GM18507 (cell line): ENCODE data around the gene PPFIBP1.
"Not testable (repeated sequence)": the region's sequence is repeated elsewhere in the genome, so short reads cannot be mapped to it uniquely, and the experiment has no call there.

Experiments
- DNase-seq: peaks from one replicate; pipeline ENCODE4 v3.0.0; 2011; ENCODE audit warnings: low read depth; ENCODE audit not compliant: insufficient read length; ENCODE audit errors: extremely low spot score
- FAIRE-seq: peaks from 2 replicates; lab custom pipeline; 2011; peaks lifted over from hg19 to GRCh38; lab: Jason Lieb, UNC

The PPFIBP1 gene

GRCh38 chr12:27537855-27538675, 14.1 kb downstream of the PPFIBP1 start:
- DNase-seq: no peak
- peak; percentile 66 for FAIRE-seq

DNA sequence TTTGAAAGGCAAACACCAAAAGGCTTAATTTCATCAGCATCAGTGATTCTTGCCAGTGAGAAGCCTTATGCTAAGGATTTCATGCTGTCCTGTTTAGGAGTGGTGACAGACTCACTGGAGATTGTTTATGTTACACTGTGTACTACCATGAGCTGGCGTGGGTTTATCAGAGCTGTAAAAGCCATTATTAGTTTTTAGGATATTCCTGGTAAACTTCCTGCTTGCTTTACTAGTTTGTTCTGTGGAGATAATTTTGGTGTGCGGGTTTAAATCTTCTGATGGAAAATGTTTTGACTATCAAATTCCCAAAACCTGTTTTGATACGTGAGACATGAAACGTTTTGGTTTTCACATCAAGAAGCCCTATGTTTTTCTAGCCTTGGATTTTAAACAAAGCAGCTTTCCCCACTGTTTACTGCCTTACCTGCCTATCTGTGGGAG, 15.2 kb downstream of the PPFIBP1 start:
- DNase-seq (no peak), FAIRE-seq (no peak)

DNA sequence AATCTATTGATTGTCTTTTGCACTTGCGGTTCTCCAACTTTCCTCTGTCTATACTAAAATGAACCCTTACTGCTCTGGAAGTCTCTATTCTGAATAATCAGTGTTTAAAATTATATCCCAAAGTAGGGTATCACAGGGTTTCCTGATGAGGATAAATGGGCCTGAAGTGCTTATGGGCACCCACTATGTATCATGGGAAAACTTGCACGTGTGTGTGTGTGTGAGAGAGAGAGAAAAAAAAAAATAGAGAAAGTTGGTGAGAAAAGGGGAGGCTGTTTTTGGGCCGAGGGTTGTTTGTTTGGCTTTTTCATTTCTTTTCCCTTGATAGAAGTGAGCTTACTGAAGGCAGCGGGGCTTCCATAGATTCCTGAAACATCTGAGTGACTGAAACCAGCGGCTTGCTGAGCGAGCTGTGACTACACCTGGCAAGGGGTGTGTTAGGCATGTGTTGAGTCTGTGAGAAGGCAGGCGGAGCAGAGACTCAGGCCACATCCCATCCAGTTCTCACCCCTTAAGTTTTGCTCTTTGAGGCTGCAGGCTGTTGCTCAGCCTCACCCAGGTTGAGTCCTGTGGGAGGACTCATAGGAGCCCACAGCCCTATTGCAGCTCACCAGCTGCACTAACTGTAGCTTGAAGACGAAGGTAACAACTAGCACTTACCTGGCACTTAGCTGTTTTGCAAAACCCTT, 17.2 kb downstream of the PPFIBP1 start:
- no peak for DNase-seq
- FAIRE-seq: peak; percentile 41

- FAIRE-seq (no peak), DNase-seq (no peak)
Observed at GRCh38 chr12:27542628-27543027, 18.6 kb downstream of the PPFIBP1 start.

- not testable (repeated sequence) for DNase-seq, FAIRE-seq
Observed at GRCh38 chr12:27544858-27545257, 20.9 kb downstream of the PPFIBP1 start.

- no peak for DNase-seq
- no peak for FAIRE-seq
Observed at GRCh38 chr12:27545665-27546064, 21.7 kb downstream of the PPFIBP1 start.

DNA sequence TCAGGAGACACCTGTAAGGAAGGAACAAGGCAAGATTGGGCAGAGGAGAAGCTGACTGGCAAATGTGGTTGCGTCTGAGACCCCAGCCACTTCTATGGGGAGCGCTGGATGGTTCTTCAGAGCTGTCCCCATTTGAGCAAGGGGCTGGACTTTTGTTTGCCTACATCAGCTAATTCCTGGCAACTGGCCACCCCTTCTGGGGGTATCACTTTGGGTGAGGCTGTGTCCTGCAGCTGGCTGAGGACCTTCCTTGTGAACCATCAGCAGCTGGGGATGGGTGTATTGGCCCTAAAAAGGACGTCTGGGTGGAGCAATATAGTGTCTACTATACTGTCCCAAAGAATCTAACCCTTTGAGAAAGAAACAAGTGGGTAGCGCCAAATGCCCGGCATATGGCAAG, 23.6 kb downstream of the PPFIBP1 start:
- no peak for FAIRE-seq
- no peak for DNase-seq

DNA sequence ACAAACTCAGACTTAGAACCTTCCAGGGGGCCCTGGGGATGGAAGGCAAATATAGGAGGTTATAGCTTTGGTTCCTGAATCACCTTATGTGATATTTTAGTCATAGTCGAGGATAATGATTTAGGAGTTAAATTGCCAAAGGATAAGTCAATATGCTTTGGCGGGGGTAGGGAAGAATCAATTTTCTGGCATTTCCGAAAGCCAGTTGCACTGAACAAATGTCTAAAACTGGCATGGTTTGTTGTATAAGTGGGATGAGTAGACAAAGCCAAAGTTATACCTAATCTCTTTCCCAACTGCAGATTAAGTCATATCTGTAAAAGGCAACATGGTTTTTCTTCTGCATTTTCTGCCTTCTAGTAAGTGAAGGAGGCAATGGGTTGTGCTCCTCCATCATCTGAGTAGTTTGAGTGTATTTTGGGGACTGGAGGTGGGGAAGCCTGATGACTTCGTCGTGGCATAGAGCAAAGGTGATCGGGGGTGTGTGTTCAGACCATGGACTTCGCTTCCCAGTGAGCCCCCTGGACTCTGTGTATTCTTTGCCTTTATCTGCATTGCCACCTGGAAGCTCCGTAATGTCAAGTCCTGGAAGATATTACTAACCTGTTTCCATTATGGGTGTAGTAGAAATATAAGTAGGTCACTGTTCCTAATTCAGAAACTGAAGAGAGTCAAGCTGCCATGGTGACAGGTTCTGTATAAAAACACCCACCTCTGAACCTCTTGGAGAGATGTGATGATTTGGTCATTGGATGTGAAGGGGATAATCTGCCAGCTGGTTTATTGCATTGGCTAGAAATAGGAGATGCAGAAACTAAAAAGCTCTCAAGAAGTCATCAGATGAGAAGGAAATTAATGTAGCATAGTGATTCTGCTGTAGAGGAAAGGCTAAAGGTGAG, 24.5 kb downstream of the PPFIBP1 start:
- FAIRE-seq (no peak), DNase-seq (no peak)

DNA sequence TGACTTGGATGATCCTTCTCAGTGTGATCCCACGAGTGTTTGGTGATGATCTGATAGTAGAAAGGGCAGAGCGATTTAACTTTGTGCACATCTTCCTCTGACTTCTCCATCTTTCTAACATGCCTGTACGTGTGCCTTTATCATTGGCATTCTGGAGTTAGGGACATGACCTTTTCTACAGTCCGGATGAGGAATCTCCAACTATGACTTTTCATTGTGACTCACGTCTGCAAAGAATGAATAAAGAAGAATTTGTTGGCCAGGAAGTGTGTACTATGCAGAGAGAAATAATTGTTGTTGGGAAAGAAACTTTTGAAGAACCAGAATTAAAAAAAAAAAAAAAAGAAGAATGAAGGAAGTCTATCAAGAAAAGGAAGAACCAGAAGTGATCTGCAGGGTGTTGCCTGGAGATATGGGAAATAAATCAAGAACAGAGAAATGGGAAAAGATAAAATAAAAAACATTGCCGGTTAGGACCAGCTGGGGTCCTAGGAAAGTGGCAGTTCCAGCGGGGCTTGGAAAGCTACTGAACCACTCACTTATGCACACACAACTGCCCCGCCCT, 25.3 kb downstream of the PPFIBP1 start:
- no peak for DNase-seq
- no peak for FAIRE-seq

- FAIRE-seq (no peak), DNase-seq (no peak)
Observed at GRCh38 chr12:27549801-27550652, 26.0 kb downstream of the PPFIBP1 start.

GRCh38 chr12:27550653-27550975, 26.6 kb downstream of the PPFIBP1 start:
- FAIRE-seq (no peak), DNase-seq (no peak)

DNA sequence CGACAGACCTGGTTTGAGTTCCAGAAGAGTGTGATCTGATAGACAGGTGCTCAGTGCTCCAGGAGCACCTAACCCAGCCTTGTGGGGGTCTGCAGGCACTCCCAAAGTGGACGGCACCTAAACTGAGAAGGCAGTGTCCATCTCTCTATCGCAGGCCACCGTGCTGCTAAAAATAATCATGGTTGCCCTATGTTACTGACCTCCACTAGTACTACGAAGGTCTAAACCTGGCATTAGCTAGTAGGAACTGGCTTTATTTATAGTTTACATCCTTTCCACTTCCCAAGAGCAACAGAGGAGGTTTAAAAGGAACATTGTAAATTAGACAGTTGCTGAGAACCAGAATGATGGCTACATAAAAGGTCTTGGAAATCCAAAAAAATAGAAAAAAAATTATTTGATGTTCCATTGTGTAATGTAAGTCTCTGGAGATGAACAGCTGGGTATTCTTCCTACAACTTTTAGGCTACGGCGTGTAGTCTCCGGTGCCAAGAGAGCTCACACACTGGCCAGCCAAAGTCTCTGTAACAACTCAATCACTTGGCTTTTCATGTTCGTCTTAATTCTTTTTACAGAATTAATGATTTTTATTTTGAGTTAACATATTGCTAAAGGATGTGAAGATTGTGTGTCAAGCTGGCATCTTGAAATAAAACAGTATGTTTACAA, 27.3 kb downstream of the PPFIBP1 start:
- FAIRE-seq (no peak), DNase-seq (no peak)

- no peak for FAIRE-seq
Observed at GRCh38 chr12:27552235-27552634, 28.2 kb downstream of the PPFIBP1 start.

DNA sequence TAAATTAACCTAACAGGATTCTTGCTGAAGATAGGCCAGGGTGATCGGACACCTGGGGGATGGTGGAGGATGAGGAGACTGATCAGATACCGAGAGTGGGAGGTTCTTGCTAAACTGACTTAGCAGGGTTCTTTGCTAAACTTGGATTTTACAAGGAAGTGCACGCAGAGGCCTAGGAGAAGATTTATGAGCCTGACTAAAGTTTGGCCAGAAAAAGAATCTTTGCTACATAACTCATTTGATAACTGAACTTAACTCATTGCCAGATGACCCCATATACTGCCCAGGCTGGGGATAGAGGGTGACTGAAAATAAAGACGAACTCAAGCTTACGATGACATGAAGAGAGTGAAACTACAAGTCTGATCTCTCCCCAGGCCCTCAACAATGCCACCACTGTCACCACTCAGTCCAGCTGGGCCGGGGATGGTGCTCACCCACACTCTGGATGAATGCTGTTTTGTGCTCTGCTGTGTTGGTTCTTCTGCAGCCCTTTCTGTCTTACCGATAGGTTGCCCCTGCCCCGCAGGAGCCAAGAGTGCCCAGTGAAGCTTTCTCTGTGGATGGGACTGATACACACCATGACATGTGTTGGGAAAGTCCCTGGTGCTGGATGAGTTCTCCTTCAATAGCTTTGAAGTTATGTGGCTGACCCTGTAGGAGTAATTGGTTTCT, 29.0 kb downstream of the PPFIBP1 start:
- no peak for DNase-seq

More at GRCh38 chr12:27552235-27552634, 28.2 kb downstream of the PPFIBP1 start:
- no peak for DNase-seq

DNA sequence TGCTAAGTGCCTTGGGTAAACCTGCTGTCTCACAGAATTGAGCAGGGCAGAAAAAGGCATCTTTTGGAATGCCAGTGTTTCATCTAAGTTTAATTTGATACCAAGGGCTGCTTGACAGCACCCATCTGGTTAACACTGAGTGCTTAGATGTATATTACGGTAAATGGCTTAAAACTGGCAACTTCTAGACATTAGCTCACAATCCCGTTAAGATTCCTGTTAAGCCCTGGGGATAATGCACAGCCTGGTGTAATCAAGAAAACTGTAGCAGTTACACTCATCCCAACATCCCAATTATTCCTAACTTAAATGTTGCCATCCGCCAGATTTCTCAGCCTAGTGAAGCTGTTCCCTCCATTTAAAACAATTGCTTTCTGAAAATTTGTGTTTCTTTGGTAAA, 29.9 kb downstream of the PPFIBP1 start:
- FAIRE-seq (no peak), DNase-seq (no peak)

More for the DNA sequence above, 29.0 kb downstream of the PPFIBP1 start:
- FAIRE-seq: no peak

DNA sequence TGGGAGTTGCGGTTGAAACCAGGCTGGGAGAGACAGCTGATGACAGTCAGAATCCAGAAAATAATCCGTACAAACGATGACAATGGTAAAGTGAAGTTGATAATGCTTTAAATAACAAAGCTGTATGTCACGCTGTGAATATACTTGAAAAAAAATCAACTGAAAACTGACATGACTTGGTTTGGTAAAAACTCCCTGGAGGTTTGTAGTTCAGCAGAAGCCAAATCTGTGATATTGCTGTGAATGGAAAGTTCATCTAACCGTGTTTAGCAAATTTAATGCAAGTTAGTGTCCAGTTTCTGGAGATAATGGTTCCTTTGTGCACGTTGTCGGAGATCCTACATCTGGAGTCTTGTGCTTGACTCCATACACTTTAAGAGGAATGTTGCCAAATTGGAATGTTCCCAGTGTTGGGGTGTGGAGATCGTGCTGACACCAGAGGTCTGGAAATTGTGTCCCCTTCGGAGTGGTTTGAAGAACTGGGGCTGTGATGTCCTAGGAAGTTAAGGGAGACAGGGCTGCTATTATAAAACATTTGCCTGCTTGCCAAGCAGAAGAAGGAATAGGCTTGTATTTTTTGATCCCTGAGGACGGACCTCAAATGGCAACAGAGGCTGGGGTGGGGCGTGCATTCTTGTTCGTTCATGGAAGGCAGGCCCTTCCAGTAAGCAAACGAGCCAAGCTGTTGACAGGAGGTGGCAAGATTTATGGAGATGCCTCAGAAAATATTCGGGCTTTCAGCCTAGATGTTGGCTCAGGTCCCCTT, 30.6 kb downstream of the PPFIBP1 start:
- FAIRE-seq: no peak

GRCh38 chr12:27555361-27555760, 31.4 kb downstream of the PPFIBP1 start:
- no peak for FAIRE-seq

More for the DNA sequence above, 30.6 kb downstream of the PPFIBP1 start:
- no peak for DNase-seq

More at GRCh38 chr12:27555361-27555760, 31.4 kb downstream of the PPFIBP1 start:
- DNase-seq: no peak
